ENCODE results near the gene ARL15.

DNA sequence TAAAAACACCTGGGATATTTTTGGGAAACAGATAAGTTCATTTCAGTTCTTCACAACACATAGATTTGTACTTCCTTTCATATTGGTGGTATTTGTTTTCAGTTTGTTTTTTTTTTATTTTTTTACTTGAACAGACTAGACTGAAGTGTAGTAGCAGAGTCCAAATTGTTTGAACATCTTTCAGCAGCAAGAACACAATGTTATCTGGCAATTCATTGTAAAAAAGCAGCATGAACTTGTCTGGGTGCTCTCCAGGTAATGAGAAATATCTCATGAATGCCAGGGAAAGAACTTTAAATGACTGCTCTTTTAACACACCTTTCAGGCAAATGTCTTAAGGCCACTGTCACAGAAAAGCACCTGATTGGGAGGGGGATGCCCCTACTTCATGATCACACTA lies 113.4 kb downstream of the ARL15 start:
- TF ChIP-seq CTCF (IDR thresholded peaks at IDR 0.05) (no peak), EZH2 (IDR thresholded peaks at IDR 0.05; ENCODE audit: borderline replicate concordance, insufficient read depth, low read depth, low read length, poor library complexity, severe bottlenecking) (no peak)

All from B cell (primary cell).